ENCODE data around the gene SUDS3. TPM values are rescaled to one million over a fixed set of nuclear protein-coding genes. Genes with fewer than 3 reads are reported as not detected.

SUDS3 gene
- total and polyA plus RNA-seq, 10 of the 15 experiments (the other 5 are each of a cell fraction or from before 2014, with no cell fraction given): 5.2 to 42.8 (median 21.7) TPM

DNA sequence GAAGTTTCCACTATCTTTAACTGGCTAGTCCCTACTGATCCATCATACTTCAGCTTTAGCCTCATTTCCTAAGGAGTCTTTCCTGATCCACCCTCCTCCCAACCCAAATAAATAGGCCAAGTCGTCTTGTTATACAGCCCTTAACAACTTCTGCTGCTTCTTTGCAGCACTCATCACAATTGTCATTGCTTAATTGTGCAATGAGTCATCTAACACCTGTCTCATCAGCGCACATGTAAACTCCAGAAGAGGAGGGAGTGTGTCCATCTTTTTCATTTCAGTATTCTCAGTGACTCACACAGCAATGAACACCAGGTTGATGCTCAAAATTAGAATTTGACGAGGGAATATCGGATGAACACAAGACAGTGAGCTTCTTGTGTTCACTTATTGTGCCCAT lies 87.3 kb downstream of the SUDS3 start:
- no peaks in the 10 kb centered on the region for H4K20me1 ChIP-seq (ENCODE audit: control insufficient read depth, insufficient read depth)
- WGBS (ENCODE audit: insufficient coverage, insufficient replicate concordance, low lambda C conversion rate, missing lambda C conversion rate): 25% methylated on average over 4 of the region's 4 CpGs
- ATAC-seq: no peak
- TF ChIP-seq CBX3 (IDR thresholded peaks at IDR 0.05; ENCODE audit: borderline replicate concordance, low read depth) (no peak), NR2F1 (conservative IDR thresholded peaks at IDR 0.05) (no peak), SP1 (IDR thresholded peaks at IDR 0.05; ENCODE audit: low read depth, low read length) (no peak), CBX5 (IDR thresholded peaks at IDR 0.05; ENCODE audit: low read depth) (no peak)
- TF ChIP-seq, protein P1, sequence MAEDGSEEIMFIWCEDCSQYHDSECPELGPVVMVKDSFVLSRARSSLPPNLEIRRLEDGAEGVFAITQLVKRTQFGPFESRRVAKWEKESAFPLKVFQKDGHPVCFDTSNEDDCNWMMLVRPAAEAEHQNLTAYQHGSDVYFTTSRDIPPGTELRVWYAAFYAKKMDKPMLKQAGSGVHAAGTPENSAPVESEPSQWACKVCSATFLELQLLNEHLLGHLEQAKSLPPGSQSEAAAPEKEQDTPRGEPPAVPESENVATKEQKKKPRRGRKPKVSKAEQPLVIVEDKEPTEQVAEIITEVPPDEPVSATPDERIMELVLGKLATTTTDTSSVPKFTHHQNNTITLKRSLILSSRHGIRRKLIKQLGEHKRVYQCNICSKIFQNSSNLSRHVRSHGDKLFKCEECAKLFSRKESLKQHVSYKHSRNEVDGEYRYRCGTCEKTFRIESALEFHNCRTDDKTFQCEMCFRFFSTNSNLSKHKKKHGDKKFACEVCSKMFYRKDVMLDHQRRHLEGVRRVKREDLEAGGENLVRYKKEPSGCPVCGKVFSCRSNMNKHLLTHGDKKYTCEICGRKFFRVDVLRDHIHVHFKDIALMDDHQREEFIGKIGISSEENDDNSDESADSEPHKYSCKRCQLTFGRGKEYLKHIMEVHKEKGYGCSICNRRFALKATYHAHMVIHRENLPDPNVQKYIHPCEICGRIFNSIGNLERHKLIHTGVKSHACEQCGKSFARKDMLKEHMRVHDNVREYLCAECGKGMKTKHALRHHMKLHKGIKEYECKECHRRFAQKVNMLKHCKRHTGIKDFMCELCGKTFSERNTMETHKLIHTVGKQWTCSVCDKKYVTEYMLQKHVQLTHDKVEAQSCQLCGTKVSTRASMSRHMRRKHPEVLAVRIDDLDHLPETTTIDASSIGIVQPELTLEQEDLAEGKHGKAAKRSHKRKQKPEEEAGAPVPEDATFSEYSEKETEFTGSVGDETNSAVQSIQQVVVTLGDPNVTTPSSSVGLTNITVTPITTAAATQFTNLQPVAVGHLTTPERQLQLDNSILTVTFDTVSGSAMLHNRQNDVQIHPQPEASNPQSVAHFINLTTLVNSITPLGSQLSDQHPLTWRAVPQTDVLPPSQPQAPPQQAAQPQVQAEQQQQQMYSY (CRISPR knock-in tag; IDR thresholded peaks at IDR 0.05): no peak
- TF ChIP-seq, protein P2, sequence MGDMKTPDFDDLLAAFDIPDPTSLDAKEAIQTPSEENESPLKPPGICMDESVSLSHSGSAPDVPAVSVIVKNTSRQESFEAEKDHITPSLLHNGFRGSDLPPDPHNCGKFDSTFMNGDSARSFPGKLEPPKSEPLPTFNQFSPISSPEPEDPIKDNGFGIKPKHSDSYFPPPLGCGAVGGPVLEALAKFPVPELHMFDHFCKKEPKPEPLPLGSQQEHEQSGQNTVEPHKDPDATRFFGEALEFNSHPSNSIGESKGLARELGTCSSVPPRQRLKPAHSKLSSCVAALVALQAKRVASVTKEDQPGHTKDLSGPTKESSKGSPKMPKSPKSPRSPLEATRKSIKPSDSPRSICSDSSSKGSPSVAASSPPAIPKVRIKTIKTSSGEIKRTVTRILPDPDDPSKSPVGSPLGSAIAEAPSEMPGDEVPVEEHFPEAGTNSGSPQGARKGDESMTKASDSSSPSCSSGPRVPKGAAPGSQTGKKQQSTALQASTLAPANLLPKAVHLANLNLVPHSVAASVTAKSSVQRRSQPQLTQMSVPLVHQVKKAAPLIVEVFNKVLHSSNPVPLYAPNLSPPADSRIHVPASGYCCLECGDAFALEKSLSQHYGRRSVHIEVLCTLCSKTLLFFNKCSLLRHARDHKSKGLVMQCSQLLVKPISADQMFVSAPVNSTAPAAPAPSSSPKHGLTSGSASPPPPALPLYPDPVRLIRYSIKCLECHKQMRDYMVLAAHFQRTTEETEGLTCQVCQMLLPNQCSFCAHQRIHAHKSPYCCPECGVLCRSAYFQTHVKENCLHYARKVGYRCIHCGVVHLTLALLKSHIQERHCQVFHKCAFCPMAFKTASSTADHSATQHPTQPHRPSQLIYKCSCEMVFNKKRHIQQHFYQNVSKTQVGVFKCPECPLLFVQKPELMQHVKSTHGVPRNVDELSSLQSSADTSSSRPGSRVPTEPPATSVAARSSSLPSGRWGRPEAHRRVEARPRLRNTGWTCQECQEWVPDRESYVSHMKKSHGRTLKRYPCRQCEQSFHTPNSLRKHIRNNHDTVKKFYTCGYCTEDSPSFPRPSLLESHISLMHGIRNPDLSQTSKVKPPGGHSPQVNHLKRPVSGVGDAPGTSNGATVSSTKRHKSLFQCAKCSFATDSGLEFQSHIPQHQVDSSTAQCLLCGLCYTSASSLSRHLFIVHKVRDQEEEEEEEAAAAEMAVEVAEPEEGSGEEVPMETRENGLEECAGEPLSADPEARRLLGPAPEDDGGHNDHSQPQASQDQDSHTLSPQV (IDR thresholded peaks at IDR 0.05): no peak
- TF ChIP-seq, protein P3, sequence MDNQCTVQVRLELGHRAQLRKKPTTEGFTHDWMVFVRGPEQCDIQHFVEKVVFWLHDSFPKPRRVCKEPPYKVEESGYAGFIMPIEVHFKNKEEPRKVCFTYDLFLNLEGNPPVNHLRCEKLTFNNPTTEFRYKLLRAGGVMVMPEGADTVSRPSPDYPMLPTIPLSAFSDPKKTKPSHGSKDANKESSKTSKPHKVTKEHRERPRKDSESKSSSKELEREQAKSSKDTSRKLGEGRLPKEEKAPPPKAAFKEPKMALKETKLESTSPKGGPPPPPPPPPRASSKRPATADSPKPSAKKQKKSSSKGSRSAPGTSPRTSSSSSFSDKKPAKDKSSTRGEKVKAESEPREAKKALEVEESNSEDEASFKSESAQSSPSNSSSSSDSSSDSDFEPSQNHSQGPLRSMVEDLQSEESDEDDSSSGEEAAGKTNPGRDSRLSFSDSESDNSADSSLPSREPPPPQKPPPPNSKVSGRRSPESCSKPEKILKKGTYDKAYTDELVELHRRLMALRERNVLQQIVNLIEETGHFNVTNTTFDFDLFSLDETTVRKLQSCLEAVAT (IDR thresholded peaks at IDR 0.05): no peak
- no peak for FAIRE-seq
- ChIA-PET POLR2A (interaction anchor here (0.6 kb wide), 1 partner anchor 133 kb away, joined by 6 read pairs; no protein-coding TSS in a partner anchor), CTCF (interaction anchor here (0.9 kb wide), 1 partner anchor 9 kb away, joined by 3 read pairs; no protein-coding TSS in a partner anchor), SMC1A (ENCODE audit: uncharacterized antibody, unreplicated experiment) (no interaction called here), RAD21 (ENCODE audit: unreplicated experiment) (no interaction called here)
- H3K4me1 ChIP-seq (ENCODE audit: control insufficient read depth, insufficient read depth, low read length): no peaks in the 10 kb centered on the region
- no peaks in the 10 kb centered on the region for H3K36me3 ChIP-seq (ENCODE audit: control insufficient read depth in 2 of 2, insufficient read depth in 2 of 2, low read length in 1 of 2)
- H2AFZ ChIP-seq (ENCODE audit: control insufficient read depth, low read depth, low read length): no peak overlapping the region
- no peaks in the 10 kb centered on the region for H3K9me3 ChIP-seq (replicated peaks; ENCODE audit: control insufficient read depth, insufficient read depth, low read length)
- no peak for DNase-seq (ENCODE audit: low read depth, low spot score)
- in situ Hi-C loops (cut with MboI): no loop called here
- no peaks in the 10 kb centered on the region for H3K79me2 ChIP-seq (ENCODE audit: control insufficient read depth, insufficient read depth, low read length)
- H3K4me3 ChIP-seq: no peak overlapping the region
- H3K4me2 ChIP-seq (ENCODE audit: control insufficient read depth, insufficient read depth): no peak overlapping the region
- H3K27me3 ChIP-seq (replicated peaks in 1 of 2; ENCODE audit: control insufficient read depth in 2 of 2, insufficient read depth in 2 of 2, low read length in 1 of 2): no peaks in the 10 kb centered on the region
- no TSS peak for BruUV-seq (replicated peaks)
- intact Hi-C loops (cut with micrococcal nuclease; ENCODE audit: unreplicated experiment): no loop called here
- H3K27ac ChIP-seq (ENCODE audit: control insufficient read depth, insufficient read depth): no peak overlapping the region
- no peak overlapping the region for H3K9ac ChIP-seq (ENCODE audit: control insufficient read depth, insufficient read depth, low read length)
